IMR-90 (cell line): ENCODE measurements around the gene NKX2-3. TPM values are rescaled to one million over a fixed set of nuclear protein-coding genes. Genes with fewer than 3 reads are reported as not detected.

ENCODE experiments used
- ATAC-seq: fragments of 200-7000 bp; cut with Tn5 transposase; 2 replicates; pipeline ENCODE4 v1.9.1; 2020; ENCODE audit warnings: low read depth, mild to moderate bottlenecking, moderate library complexity
- BruUV-seq: library from RNA; stranded (reverse); fragments of 400-500 nt; replicated peaks from 2 replicates; lab custom pipeline; 2021; lab: Mats Ljungman, UMichigan
- CTCF ChIA-PET: fragments of 300-600 bp; formaldehyde crosslinking; extraction: SDS; loops from one replicate; lab custom pipeline; 2021; ENCODE audit warnings: antibody characterized with exemption; lab: Yijun Ruan, JAX
- POLR2A ChIA-PET: fragments of 300-600 bp; sonication (Branson Sonifier 250); formaldehyde crosslinking; loops from one replicate; lab custom pipeline; 2022; ENCODE audit warnings: antibody characterized with exemption; ENCODE audit not compliant: unreplicated experiment; lab: Charles Lee
- DNase-seq: peaks from one replicate; pipeline ENCODE4 v3.0.0; 2013
- H2AFZ ChIP-seq: replicated peaks from 2 replicates; pipeline ENCODE3; 2013; ENCODE audit warnings: low read length, mild to moderate bottlenecking; ENCODE audit not compliant: poor library complexity
- H2AK5ac ChIP-seq: 2 replicates; pipeline ENCODE4 v1.6.1; 2013; ENCODE audit warnings: low read depth, low read length, inconsistent platforms
- H2AK9ac ChIP-seq: replicated peaks from 2 replicates; pipeline ENCODE3; 2013; ENCODE audit warnings: mild to moderate bottlenecking, low read depth, low read length, moderate library complexity; ENCODE audit not compliant: poor library complexity
- H2BK120ac ChIP-seq: 2 replicates; pipeline ENCODE4 v1.6.1; 2013; ENCODE audit warnings: low read depth, low read length, inconsistent platforms
- H2BK15ac ChIP-seq: 3 replicates; pipeline ENCODE4 v1.6.1; 2013; ENCODE audit warnings: low read depth, low read length, inconsistent platforms
- H2BK20ac ChIP-seq: 2 replicates; pipeline ENCODE4 v1.6.1; 2013; ENCODE audit warnings: low read depth, mild to moderate bottlenecking, inconsistent platforms, low read length, moderate library complexity
- H2BK5ac ChIP-seq: 2 replicates; pipeline ENCODE4 v1.6.1; 2013; ENCODE audit warnings: mild to moderate bottlenecking, low read depth, low read length, inconsistent platforms; ENCODE audit not compliant: poor library complexity, severe bottlenecking
- H3K14ac ChIP-seq: replicated peaks from 2 replicates; pipeline ENCODE4 v1.6.1; 2013; ENCODE audit warnings: low read depth, low read length, inconsistent platforms
- H3K18ac ChIP-seq: 2 replicates; pipeline ENCODE4 v1.6.1; 2013; ENCODE audit warnings: low read depth, low read length, control low read depth
- H3K23ac ChIP-seq: 2 replicates; pipeline ENCODE4 v1.6.1; 2013; ENCODE audit warnings: low read depth, low read length, inconsistent platforms
- H3K27ac ChIP-seq: 2 replicates; pipeline ENCODE4 v1.5.1; 2013; ENCODE audit warnings: mild to moderate bottlenecking, control low read depth, low read length; ENCODE audit not compliant: insufficient read depth
- H3K27me3 ChIP-seq: 2 replicates; pipeline ENCODE4 v1.6.1; 2013; ENCODE audit warnings: low read length; ENCODE audit not compliant: control insufficient read depth, insufficient read depth
- H3K36me3 ChIP-seq: 2 replicates; pipeline ENCODE4 v1.6.1; 2013; ENCODE audit warnings: low read length, mixed read lengths; ENCODE audit not compliant: control insufficient read depth, insufficient read depth
- H3K4ac ChIP-seq: 2 replicates; pipeline ENCODE4 v1.6.1; 2013; ENCODE audit warnings: low read depth, low read length, inconsistent platforms
- H3K4me1 ChIP-seq: 2 replicates; pipeline ENCODE4 v1.6.1; 2013; ENCODE audit warnings: low read length, mixed read lengths; ENCODE audit not compliant: control insufficient read depth, insufficient read depth
- H3K4me2 ChIP-seq: 2 replicates; pipeline ENCODE4 v1.6.1; 2013; ENCODE audit warnings: low read depth, mild to moderate bottlenecking, control low read depth, low read length, moderate library complexity
- H3K4me3 ChIP-seq: 2 replicates; pipeline ENCODE4 v1.5.1; 2013; ENCODE audit warnings: low read depth, mild to moderate bottlenecking, control low read depth, low read length, moderate library complexity; ENCODE audit not compliant: insufficient read depth
- H3K56ac ChIP-seq: 2 replicates; pipeline ENCODE4 v1.6.1; 2013; ENCODE audit warnings: low read length, inconsistent platforms; ENCODE audit not compliant: insufficient read depth; ENCODE audit errors: extremely low read depth
- H3K79me1 ChIP-seq, 2 experiments: 2 replicates each; pipeline ENCODE4 v1.6.1; 2013; ENCODE audit warnings: low read length in 2 of 2, inconsistent platforms in 1 of 2, low read depth in 1 of 2
- H3K9ac ChIP-seq: 2 replicates; pipeline ENCODE4 v1.6.1; 2013; ENCODE audit warnings: low read depth, low read length, control low read depth
- H3K9me1 ChIP-seq: 2 replicates; pipeline ENCODE4 v1.6.1; 2013; ENCODE audit warnings: low read length, inconsistent platforms; ENCODE audit not compliant: insufficient read depth
- H3K9me3 ChIP-seq: 2 replicates; pipeline ENCODE4 v1.6.1; 2013; ENCODE audit warnings: low read length; ENCODE audit not compliant: control insufficient read depth, insufficient read depth
- H4K20me1 ChIP-seq: 2 replicates; pipeline ENCODE4 v1.6.1; 2013; ENCODE audit warnings: low read length, inconsistent platforms; ENCODE audit not compliant: insufficient read depth
- H4K5ac ChIP-seq: 2 replicates; pipeline ENCODE4 v1.6.1; 2013; ENCODE audit warnings: mild to moderate bottlenecking, low read depth, low read length, control low read depth
- H4K8ac ChIP-seq, 2 experiments: 2 replicates each; pipeline ENCODE4 v1.6.1; 2013; ENCODE audit warnings: low read depth in 2 of 2, low read length in 2 of 2, control low read depth in 1 of 2, inconsistent platforms in 1 of 2
- H4K91ac ChIP-seq: 2 replicates; pipeline ENCODE4 v1.6.1; 2013; ENCODE audit warnings: low read depth, low read length, inconsistent platforms; ENCODE audit not compliant: insufficient read depth
- SMC3 ChIP-seq: fragments of 150-350 bp; IDR thresholded peaks from 2 replicates; pipeline ENCODE4 v1.6.1; 2016; ENCODE audit warnings: low read depth, mild to moderate bottlenecking, antibody characterized with exemption, low read length, moderate library complexity
- WGBS, 2 experiments: methylation state at CpG; one replicate each; pipeline versions ENCODE4 v1.1.5 to v1.1.7; 2013; ENCODE audit warnings: missing lambda C conversion rate in 2 of 2; ENCODE audit not compliant: insufficient read length in 1 of 2; ENCODE audit errors: extremely low coverage in 2 of 2; 5-methylcytosine and 5-hydroxymethylcytosine counted together
- dilution Hi-C: fragments of 300-500 bp; cut with HindIII; formaldehyde crosslinking; loops from one replicate; pipeline ENCODE4 v1.14.3; 2018; ENCODE audit warnings: low sequenced_read_pairs; ENCODE audit not compliant: unreplicated experiment
- in situ Hi-C: fragments of 300-500 bp; cut with MboI; formaldehyde crosslinking; loops from 3 replicates; pipeline ENCODE4 v1.14.3; 2019; ENCODE audit warnings: low sequenced_read_pairs, inconsistent platforms, mixed read lengths
- intact Hi-C: fragments of 100-400 bp; cut with micrococcal nuclease; formaldehyde crosslinking; loops from 2 replicates; pipeline ENCODE4 v1.10.0; 2022
- polyA plus RNA-seq, 3 experiments: library from polyadenylated mRNA; depleted of rRNA; stranded (reverse); fragments of >200 nt; gene quantifications; 2 replicates each; pipeline ENCODE4 v1.2.3, GENCODE V29; 2012; ENCODE audit warnings: low replicate concordance in 1 of 3
- total RNA-seq: library from RNA; depleted of rRNA; stranded (reverse); fragments of >200 nt; gene quantifications from 2 replicates; pipeline ENCODE4 v1.2.3, GENCODE V29; 2012

The NKX2-3 gene
- total and polyA plus RNA-seq, 2 of the 4 experiments (the other 2 are of a cell fraction), result not detected

- no peak overlapping the region for H2AK9ac ChIP-seq
- in situ Hi-C loops, result no loop called here
- no peak overlapping the region for H3K4ac ChIP-seq
Measured at GRCh38 chr10:99537086-99537988, 4.6 kb downstream of the NKX2-3 start.

More at GRCh38 chr10:99537086-99537988, 4.6 kb downstream of the NKX2-3 start:
- ChIA-PET POLR2A (no interaction called here), CTCF (no interaction called here)
- H2BK120ac ChIP-seq, result no peak overlapping the region
- no peak for DNase-seq
- no peak for ATAC-seq
- no peak overlapping the region for H3K27ac ChIP-seq
- peaks cover 4% of the 10 kb centered on the region; the same call in 1 of the 2 replicates for H3K4me1 ChIP-seq
- H3K27me3 ChIP-seq, result peaks cover 88% of the 10 kb centered on the region
- dilution Hi-C loops, result no loop called here
- peaks cover 17% of the 10 kb centered on the region for H3K9me3 ChIP-seq
- H4K91ac ChIP-seq, result no peak overlapping the region
- no peak overlapping the region for H3K56ac ChIP-seq
- no peak overlapping the region for H2BK5ac ChIP-seq
- H3K14ac ChIP-seq, result no peak overlapping the region
- peak overlapping the region; percentile 39 for H2AFZ ChIP-seq
- no peak overlapping the region for H3K18ac ChIP-seq
- no peak overlapping the region; the same call in 1 of the 2 replicates for H3K4me2 ChIP-seq
- no peak overlapping the region for H2BK15ac ChIP-seq
- WGBS, 2 experiments, result 5% methylated on average over 15 of the region's 64 CpGs; no CpG with 5 or more reads in 1 of the 2 experiments
- no peak overlapping the region for H3K9ac ChIP-seq
- no peak overlapping the region for H3K23ac ChIP-seq
- H3K79me1 ChIP-seq, result no peaks in the 10 kb centered on the region
- no peak overlapping the region for H4K8ac ChIP-seq
- H3K9me1 ChIP-seq, result no peaks in the 10 kb centered on the region
- intact Hi-C loops, result no loop called here
- no peak overlapping the region for H2BK20ac ChIP-seq
- H3K4me3 ChIP-seq, result no peak overlapping the region
- no peak for TF ChIP-seq SMC3
- H4K5ac ChIP-seq, result no peak overlapping the region
- no peaks in the 10 kb centered on the region; the same call in 1 of the 2 replicates for H4K20me1 ChIP-seq
- no peak overlapping the region for H2AK5ac ChIP-seq
- H3K36me3 ChIP-seq, result no peaks in the 10 kb centered on the region
- no TSS peak for BruUV-seq
